ENCODE data around the gene SH3PXD2A. TPM values are rescaled to one million over a fixed set of nuclear protein-coding genes. Genes with fewer than 3 reads are reported as not detected.

The SH3PXD2A gene
- total and polyA plus RNA-seq, 8 donors, result 3.9 to 16.4 (median 8.0) TPM

GRCh38 chr10:103890688-103891087 is 35.3 kb upstream of the SH3PXD2A start:
- Histone ChIP-seq H3K4me1 (peaks cover 41 to 59% (median 55%) of the 10 kb centered on the region in 3 donors), H3K9me3 (no peaks in the 10 kb centered on the region), H3K27ac (peak overlapping the region; percentile 52 to 83 (median 70)), H3K27me3 (no peaks in the 10 kb centered on the region), H3K4me3 (peak overlapping the region in 1 of 4 donors; percentile 1), H3K36me3 (peaks cover 0 to 12% (median 0%) of the 10 kb centered on the region in 3 donors)
- no peak for TF ChIP-seq CTCF (IDR thresholded peaks at IDR 0.05)
- FAIRE-seq, result no peak
- DNase-seq, result no peak
- 44 to 45% methylated on average over 2 of the region's 2 CpGs for WGBS, 2 donors
- ATAC-seq, result no peak
- intact Hi-C loops (cut with DNase I), result no loop called here

DNA sequence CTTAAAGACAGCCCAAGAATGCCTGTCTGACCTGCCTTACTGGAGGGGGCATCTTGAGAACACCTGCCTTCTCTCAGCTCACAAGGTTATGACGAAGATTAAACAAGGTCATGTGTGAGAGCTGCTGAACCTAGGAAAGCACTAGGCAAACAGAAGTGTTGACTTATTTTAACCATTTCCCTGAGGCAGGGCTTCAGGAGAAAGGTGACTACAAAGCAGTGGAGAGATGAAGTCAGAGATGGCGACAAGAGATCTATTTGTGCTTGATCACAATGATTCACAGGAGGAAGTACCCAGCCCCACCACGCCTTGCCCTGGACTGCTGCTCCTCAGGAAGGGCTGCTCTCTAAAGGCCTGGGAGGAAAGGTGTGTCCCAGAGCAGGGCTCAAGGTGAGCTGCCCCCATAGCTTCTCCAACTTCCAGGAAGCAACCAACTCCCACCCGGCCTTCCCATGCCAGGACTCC is 34.9 kb upstream of the SH3PXD2A start:
- ATAC-seq, result peak; percentile 68 to 84 (median 76)
- H3K27me3 ChIP-seq, result no peaks in the 10 kb centered on the region
- peak in 5 of 6 donors; percentile 52 to 68 (median 66) for DNase-seq
- intact Hi-C loops (cut with DNase I), result no loop called here
- H3K9me3 ChIP-seq, result no peaks in the 10 kb centered on the region
- H3K27ac ChIP-seq, result peak overlapping the region; percentile 52 to 83 (median 70)
- no peak for FAIRE-seq
- WGBS, 2 donors, result 31 to 34% methylated on average over 4 of the region's 4 CpGs
- TF ChIP-seq CTCF (IDR thresholded peaks at IDR 0.05), result no peak
- peaks cover 0 to 12% (median 0%) of the 10 kb centered on the region in 3 donors for H3K36me3 ChIP-seq
- H3K4me3 ChIP-seq, result peak overlapping the region in 1 of 4 donors; percentile 1
- H3K4me1 ChIP-seq, result peaks cover 37 to 55% (median 52%) of the 10 kb centered on the region in 3 donors

DNA sequence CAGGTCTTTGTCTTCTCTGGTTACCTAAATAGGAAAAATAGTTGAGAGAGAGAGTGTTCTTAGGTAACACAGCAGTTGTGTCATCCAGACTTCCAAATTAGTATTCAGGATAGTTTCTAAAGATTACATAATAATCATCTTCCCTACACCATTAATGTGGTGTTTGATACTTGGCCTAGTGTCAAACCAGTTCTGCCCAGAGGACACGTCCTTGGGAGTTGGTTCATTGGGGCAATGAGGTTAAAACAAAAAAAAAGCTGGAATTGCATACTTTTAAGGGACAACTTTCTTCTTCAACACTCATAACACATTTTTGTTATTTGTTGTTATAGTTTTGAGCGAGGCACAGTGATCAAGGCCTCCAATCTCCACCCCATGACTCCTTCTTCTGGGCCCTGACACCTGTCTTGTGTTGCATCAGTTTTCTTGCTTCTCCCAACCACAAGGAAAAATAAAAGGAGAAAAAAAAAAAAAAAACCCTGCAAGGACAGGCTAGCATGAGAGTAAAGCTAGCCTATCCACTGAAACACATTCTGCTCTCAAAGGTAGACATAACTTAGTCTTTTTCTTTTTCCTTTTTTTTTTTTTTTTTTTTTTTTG is 33.8 kb upstream of the SH3PXD2A start:
- peaks cover 0 to 12% (median 0%) of the 10 kb centered on the region in 3 donors for H3K36me3 ChIP-seq

GRCh38 chr10:103888113-103888841 is 32.9 kb upstream of the SH3PXD2A start:
- no peak overlapping the region for H3K4me3 ChIP-seq
- peaks cover 0 to 12% (median 0%) of the 10 kb centered on the region in 3 donors for H3K36me3 ChIP-seq
- intact Hi-C loops (cut with DNase I), result loop anchor here in 1 of 3 donors (10.0 kb wide), 1 partner anchor 327 kb away; no protein-coding TSS in a partner anchor
- FAIRE-seq (peak; percentile 75), ATAC-seq (peak; percentile 75 to 79 (median 76)), DNase-seq (peak; percentile 84 to 96 (median 92))
- H3K9me3 ChIP-seq, result no peaks in the 10 kb centered on the region
- peak; percentile 60 to 82 (median 67) for TF ChIP-seq CTCF (IDR thresholded peaks at IDR 0.05)
- H3K27ac ChIP-seq, result peak overlapping the region; percentile 42 to 83 (median 70)
- 2% methylated on average over 6 of the region's 6 CpGs for WGBS, 2 donors
- H3K4me1 ChIP-seq, result peaks cover 24 to 39% (median 38%) of the 10 kb centered on the region in 3 donors
- H3K27me3 ChIP-seq, result no peaks in the 10 kb centered on the region

More for the DNA sequence above, 33.8 kb upstream of the SH3PXD2A start:
- H3K27ac ChIP-seq, result peak overlapping the region; percentile 38 to 83 (median 70)
- TF ChIP-seq CTCF (IDR thresholded peaks at IDR 0.05), result no peak
- WGBS, 2 donors, result 27 to 28% methylated on average over 2 of the region's 2 CpGs
- intact Hi-C loops (cut with DNase I), result loop anchor here in 1 of 3 donors (10.0 kb wide), 1 partner anchor 326 kb away; no protein-coding TSS in a partner anchor
- no peak for FAIRE-seq
- ATAC-seq, result no peak
- H3K4me1 ChIP-seq, result peaks cover 28 to 47% (median 42%) of the 10 kb centered on the region in 3 donors
- no peaks in the 10 kb centered on the region for H3K27me3 ChIP-seq
- no peak overlapping the region for H3K4me3 ChIP-seq
- DNase-seq, result no peak
- no peaks in the 10 kb centered on the region for H3K9me3 ChIP-seq

All from pancreas (tissue), 10 donors.